HG03095 (cell line): Measurements from ENCODE around the gene RBM28.

Experiments used
- ATAC-seq: cut with Tn5 transposase; IDR thresholded peaks from one replicate; pipeline ENCODE4 v1.9.1; 2021; ENCODE audit warnings: moderate library complexity; ENCODE audit not compliant: unreplicated experiment

RBM28 gene

DNA sequence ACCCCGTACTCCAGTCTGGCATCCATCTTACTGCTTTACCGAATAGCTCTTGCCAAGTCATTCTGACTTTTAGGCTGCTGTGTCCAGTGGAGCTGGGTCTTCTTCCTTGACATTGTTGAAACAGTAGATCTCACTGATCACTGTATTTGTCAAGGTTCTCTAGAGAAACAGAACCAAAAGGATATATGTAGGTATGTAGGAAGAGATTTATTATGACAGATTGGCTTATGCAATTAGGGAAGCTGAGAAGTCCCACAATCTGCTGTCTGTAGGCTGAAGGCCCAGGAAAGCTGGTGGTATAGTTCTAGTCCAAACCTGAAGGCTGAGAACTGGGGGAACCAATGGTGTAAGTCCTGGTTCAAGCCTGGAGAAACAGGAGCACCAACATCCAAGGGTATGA is 29.9 kb upstream of the RBM28 start:
- no peak for ATAC-seq

GRCh38 chr7:128370491-128370890 is 26.8 kb upstream of the RBM28 start:
- no peak for ATAC-seq

- ATAC-seq = no peak
Observed at GRCh38 chr7:128366986-128367385, 23.3 kb upstream of the RBM28 start.

DNA sequence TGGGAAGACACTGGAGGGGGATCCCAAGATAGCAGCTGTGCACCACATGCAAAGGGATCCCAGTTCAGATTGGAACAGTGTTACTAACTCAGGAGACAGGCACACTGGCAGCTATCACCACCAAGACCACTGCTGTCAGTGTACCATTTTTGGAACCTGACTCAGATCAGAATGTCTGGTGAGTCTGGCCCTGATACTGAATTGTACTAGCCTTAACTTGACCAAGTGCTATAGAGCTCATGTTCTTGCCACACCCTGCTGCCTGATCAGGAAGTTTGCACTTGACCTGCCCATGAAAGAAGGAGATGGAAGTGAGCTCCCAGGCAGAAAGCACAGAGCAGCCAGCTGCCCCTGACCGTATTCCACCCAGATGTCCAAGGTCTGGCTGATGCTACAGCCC is 22.6 kb upstream of the RBM28 start:
- no peak for ATAC-seq

GRCh38 chr7:128365432-128365831 is 21.7 kb upstream of the RBM28 start:
- no peak for ATAC-seq

DNA sequence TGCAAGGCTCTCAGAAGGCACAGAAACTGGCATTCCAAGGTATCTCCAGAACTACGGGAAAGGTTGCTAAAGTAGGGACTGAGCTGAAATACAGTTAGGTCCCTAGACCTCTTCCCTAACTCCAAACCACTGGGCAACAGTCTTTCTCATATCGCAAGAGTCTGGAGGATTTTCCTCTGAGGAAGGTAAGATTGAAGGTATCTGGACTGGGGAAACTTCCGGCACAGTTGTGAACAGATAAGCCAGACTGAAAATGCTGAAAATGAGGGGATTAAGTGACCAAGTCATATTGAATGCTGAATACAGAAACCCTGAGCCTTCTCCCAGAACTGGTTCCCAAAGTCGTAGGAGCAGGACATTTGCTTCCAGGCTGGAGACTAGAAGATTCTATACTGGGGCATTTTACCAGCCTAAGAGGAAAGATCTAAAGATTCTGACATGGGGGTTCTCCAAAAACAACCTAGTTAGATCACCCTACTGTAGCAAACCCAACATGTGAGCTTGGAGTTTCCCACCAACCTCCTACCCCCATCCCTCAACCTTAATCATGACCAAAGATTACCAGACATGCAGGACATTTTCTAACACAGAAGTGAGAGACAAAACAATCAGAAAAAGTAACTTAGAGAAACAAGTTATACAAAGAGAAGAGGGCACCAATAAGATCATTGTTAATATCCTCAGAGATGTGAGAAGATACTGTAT is 20.6 kb upstream of the RBM28 start:
- no peak for ATAC-seq

- ATAC-seq = no peak
Observed at GRCh38 chr7:128363261-128363721, 19.6 kb upstream of the RBM28 start.

GRCh38 chr7:128362670-128363069 is 19.0 kb upstream of the RBM28 start:
- ATAC-seq = no peak

DNA sequence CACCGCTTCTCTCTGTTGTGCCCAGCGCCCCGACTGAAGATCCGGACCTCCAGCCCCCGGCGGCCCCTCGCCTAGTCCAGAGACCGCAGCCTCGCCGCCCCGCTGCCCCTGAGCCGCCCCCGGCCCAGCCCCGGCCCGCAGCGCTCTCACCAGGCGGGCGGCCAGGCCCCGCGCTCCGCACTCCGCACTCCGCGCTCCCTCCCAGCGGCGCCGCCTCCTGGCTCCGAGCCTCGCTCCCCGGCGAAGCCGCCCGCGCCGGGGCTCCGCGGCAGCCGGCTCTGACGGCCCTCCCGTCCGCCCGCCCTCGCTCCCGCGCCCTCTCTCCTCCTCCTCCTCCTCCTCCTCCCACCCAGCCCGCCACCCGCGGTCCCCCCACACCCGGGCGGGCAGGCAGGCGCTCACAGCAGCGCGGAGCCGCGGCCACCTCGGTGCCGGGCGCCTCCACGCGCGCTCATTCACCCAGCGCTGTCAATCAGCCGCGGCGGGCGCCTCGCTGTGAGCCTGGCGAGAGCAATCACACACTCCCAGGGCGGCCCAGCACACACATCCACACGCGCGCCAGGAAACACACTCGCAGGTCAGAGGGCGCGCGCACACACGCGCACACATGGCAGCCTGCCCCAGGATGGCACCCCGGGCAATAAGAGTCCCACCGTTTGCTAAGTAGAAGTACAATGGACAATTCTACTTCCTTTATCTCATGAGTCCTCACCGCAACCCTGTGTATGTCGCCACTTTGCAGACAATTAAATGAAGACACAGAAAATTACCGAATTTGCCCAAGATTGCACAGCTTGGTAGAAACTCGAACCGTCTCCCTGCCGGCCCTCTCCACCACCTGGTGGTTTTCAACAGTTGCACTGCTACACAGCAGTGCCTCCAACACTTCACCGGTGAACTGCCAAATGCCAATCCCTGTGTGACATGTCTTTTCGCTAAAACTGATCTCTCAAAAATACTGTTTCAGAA is 18.0 kb upstream of the RBM28 start, which contains the start of gene PRRT4:
Gene PRRT4 (minus strand): TSS at position 280 of the 969 bp plus-strand sequence.
- no peak for ATAC-seq

GRCh38 chr7:128360359-128360678 is 16.6 kb upstream of the RBM28 start:
- ATAC-seq = no peak

GRCh38 chr7:128359939-128360338 is 16.2 kb upstream of the RBM28 start:
- no peak for ATAC-seq

GRCh38 chr7:128359336-128359735 is 15.6 kb upstream of the RBM28 start:
- ATAC-seq = no peak

DNA sequence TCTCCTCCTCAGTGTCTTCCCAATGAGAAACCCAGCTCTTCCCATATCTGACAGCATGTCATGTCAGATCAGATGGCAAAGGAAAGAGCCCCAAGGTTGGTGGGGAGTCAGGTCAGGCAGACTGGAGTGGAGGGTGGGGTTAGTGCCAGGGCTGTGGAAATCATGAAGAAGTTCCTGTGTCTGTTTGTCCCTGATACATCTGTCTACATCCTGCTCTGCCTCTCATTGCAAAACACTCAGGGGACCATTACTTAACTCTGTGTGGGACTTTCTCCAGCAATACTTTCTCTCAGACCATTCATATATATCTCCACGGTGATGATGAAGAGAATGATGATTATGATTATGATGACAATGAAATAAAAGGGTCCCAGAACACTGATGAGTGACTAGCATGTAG is 14.5 kb upstream of the RBM28 start:
- ATAC-seq = no peak

DNA sequence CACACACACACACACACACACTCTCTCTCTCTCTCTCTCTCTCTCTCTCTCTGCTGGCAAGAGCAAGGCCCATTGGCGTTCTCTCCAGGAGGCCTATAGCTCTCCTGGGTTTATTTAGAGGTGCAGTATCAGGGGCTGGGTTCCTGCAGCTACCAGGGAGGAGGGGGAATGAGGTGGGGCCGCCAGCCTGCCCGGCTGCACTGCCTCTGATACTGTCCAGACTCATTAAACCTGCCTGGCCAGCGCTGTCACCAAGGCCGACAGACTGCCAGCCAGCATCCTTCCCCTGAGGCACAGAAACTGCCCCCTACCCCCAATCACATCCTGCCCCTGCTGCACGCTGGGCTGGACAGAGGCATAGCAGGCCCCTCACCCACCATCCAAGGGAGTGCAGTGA is 13.5 kb upstream of the RBM28 start:
- no peak for ATAC-seq

GRCh38 chr7:128356546-128357216 is 13.0 kb upstream of the RBM28 start:
- no peak for ATAC-seq

DNA sequence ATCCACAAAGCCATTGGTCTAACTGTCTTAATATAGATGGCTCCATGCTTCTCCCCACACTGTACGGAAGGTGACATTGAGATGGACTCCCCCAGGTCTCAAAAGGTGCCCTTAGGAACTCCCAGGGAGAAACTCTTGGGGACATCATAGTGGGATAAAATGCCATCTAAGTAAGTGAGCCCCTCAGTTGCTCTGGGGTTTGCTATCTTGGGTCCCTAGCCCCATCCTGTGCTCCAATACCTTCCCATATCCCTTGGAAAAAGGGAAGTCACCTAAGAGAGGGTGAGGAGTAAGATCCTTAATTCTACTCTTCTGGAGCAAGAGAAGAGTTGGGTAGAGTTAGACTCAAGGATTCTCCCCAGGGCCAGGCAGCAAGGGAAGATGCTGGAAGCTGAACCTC is 9.9 kb upstream of the RBM28 start:
- no peak for ATAC-seq

GRCh38 chr7:128353189-128353588 is 9.5 kb upstream of the RBM28 start:
- no peak for ATAC-seq

DNA sequence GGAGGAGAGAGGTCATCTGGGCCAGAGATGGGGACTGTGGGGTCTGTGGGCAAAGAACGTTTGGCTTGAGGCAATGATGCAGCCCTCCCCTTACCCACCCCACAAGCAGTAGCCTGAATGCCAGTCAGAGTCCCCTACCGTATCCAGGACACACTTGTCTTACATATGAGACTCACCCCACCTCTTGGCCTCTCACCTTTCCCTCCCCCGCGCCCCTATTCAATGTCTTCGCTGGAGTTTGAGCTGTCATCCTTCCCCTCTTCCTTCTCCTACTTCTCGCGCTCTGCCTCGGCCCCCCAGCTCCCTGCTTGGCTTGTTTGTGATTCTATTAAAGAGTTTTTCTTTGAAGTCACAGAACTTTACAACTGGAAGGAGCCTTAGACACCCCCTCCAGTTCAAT is 8.9 kb upstream of the RBM28 start:
- ATAC-seq = no peak

DNA sequence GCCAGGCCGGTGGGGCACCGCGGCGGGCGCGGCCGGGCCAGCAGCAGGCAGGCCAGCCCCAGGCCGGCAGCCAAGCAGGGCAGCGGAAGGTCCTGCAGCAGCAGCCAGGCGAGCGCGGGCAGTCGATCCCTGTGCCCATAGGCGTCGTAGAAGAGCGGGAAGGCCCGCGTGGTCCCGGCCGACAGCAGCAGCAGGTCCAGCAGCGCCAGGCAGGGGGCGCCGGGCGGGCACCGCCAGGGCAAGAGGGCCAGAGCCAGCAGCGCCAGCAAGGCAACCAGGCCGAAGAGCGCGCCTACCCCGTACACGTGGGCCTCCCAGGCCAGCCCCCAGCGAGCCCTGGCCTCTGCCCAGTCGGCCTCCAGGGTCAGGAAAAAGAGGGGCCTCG is 8.4 kb upstream of the RBM28 start:
- ATAC-seq = no peak

DNA sequence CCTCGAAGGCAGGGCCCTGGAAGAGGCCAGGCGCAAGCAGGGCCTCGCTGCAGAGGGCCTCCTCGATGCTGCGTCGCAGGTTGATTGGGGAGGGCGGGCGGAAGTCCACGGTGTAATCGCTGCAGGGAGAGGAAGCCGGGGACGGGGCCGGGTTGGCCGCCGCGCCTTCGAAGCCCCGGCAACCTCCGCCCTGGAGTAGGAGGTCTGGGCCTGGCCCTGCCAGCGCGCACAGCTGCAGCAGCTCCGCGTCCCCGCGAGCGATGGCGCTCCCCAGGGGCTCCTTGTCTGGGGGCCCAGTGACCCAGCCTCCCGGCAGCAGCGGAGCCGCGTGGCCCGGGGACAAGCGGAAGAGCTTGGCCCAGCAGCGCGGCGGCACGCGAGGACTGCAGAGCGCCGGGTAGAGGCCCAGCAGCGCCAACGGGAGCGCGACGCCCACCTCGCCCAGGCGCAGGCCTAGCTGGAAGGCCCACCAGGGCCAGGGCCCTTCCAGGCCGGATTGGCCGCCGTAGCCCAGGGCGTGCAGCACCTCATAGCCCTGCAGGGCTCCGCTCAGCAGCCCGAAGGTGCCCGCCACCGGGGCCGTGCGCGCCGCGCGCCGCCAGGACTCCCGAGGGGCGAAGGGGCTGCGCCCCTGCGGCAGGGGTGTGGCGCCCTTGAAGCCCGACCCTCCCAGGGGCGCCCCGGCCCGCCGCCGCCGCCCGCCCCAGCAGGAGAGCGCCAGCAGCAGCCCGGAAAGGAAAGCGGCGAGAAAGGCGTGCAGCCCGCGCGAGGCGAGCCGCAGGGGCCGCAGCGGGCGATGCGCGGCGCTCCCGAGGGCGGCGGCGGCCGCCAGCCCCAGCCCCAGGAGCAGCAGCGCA is 7.8 kb upstream of the RBM28 start:
- no peak for ATAC-seq
